HCT116 (cell line): Measurements from ENCODE around the gene TMEM109.

Experiments used
- ATF3 ChIP-seq: IDR thresholded peaks from 2 replicates; pipeline ENCODE4 v1.6.1; 2012
- CBX3 ChIP-seq: IDR thresholded peaks from 2 replicates; pipeline ENCODE4 v1.6.1; 2012; ENCODE audit warnings: low read depth
- CEBPB ChIP-seq: IDR thresholded peaks from 2 replicates; pipeline ENCODE4 v1.6.1; 2012; ENCODE audit warnings: low read depth
- CTCF ChIP-seq, 3 experiments: fragments of 200-600 bp in 1 of 3; sonication (generic) in 1 of 3; IDR thresholded peaks in 2 of 3; conservative IDR thresholded peaks in 1 of 3; 2 replicates each; pipeline ENCODE4 v1.5.1; 2012 to 2017; ENCODE audit warnings: low read depth in 2 of 3, low read length in 2 of 3, antibody characterized with exemption in 1 of 3, borderline replicate concordance in 1 of 3, control low read depth in 1 of 3, mild to moderate bottlenecking in 1 of 3, mixed read lengths in 1 of 3, mixed run types in 1 of 3, moderate library complexity in 1 of 3; ENCODE audit not compliant: insufficient read depth in 1 of 3
- EZH2 ChIP-seq: fragments of 200-600 bp; sonication (generic); IDR thresholded peaks from 2 replicates; pipeline ENCODE4 v1.6.1; 2017; ENCODE audit warnings: antibody characterized with exemption, mixed run types
- EZH2phosphoT487 ChIP-seq: fragments of 200-600 bp; IDR thresholded peaks from 2 replicates; pipeline ENCODE4 v1.6.1; 2018; ENCODE audit warnings: antibody characterized with exemption, borderline replicate concordance
- JUND ChIP-seq: IDR thresholded peaks from 2 replicates; pipeline ENCODE4 v1.6.1; 2012
- POLR2A ChIP-seq: IDR thresholded peaks from 2 replicates; pipeline ENCODE4 v1.7.0; 2011; ENCODE audit warnings: borderline replicate concordance; ENCODE audit not compliant: insufficient read depth, insufficient read length; ENCODE audit errors: extremely low read depth
- POLR2AphosphoS5 ChIP-seq: IDR thresholded peaks from 2 replicates; pipeline ENCODE4 v1.6.1; 2011; ENCODE audit warnings: mild to moderate bottlenecking, low read depth, low read length, moderate library complexity
- RAD21 ChIP-seq: IDR thresholded peaks from 2 replicates; pipeline ENCODE4 v1.6.1; 2012; ENCODE audit warnings: low read depth, mild to moderate bottlenecking
- REST ChIP-seq: IDR thresholded peaks from 2 replicates; pipeline ENCODE4 v1.6.1; 2012; ENCODE audit warnings: low read depth
- SIN3A ChIP-seq: IDR thresholded peaks from 2 replicates; pipeline ENCODE4 v1.6.1; 2012; ENCODE audit warnings: low read depth
- TCF7L2 ChIP-seq: IDR thresholded peaks from 2 replicates; pipeline ENCODE4 v1.7.0; 2011; ENCODE audit warnings: borderline replicate concordance, inconsistent platforms; ENCODE audit not compliant: insufficient read depth, insufficient read length; ENCODE audit errors: extremely low read depth
- ZNF274 ChIP-seq: fragments of 200-500 bp; sonication (Bioruptor generic); IDR thresholded peaks from 2 replicates; pipeline ENCODE4 v1.6.1; 2014; ENCODE audit warnings: mild to moderate bottlenecking, low read depth, low read length, inconsistent platforms

GRCh38 chr11:60935676-60936442 is 21.9 kb downstream of the TMEM109 start:
- TF ChIP-seq ZNF274 (no peak), CTCF (IDR thresholded peaks at IDR 0.05 in 2 of 3, conservative IDR thresholded peaks at IDR 0.05 in 1 of 3; ENCODE audit: borderline replicate concordance in 1 of 3, insufficient read depth in 1 of 3, low read depth in 2 of 3, low read length in 2 of 3) (no peak), TCF7L2 (no peak), POLR2AphosphoS5 (no peak), POLR2A (no peak), SIN3A (no peak), JUND (no peak), EZH2phosphoT487 (no peak), ATF3 (no peak), CEBPB (no peak), REST (no peak), EZH2 (no peak), CBX3 (no peak), RAD21 (no peak)
